ENCODE data around the gene EXOSC6. TPM values are rescaled to one million over a fixed set of nuclear protein-coding genes. Genes with fewer than 3 reads are reported as not detected.

The EXOSC6 gene
- total RNA-seq, 1 experiment from 2014 or later = 41.6 TPM

DNA sequence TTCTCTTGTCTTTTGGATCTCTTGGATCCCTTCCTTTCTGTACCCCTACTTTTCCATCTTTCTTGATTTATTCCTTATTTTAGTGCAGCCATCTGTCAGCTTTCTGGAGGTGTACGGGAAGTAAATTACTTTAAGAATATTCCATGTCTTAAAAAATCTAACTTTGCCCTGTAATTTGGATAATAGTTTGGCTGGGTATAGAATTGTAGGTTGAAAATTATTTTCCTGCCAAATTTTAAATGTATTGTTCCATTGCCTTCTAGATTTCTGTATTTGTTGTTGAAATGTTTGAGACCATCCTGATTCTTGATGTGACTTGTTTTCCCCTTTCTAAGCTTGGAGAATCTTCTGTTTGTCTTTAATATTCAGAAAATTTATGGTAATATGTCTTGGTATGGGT lies 49.4 kb upstream of the EXOSC6 start:
- H3K4me1 ChIP-seq (ENCODE audit: insufficient read depth, low read length) = peaks cover 3% of the 10 kb centered on the region; the same call in 1 of the 2 replicates

More for the DNA sequence above, 49.4 kb upstream of the EXOSC6 start:
- H3K23me2 ChIP-seq (ENCODE audit: insufficient read length, low read depth, low read length, poor library complexity, severe bottlenecking) = peaks cover 5% of the 10 kb centered on the region
- no peak overlapping the region for H2AFZ ChIP-seq (ENCODE audit: low read length)
- no peak overlapping the region for H4K91ac ChIP-seq (ENCODE audit: insufficient read length, low read depth, low read length)
- no peak overlapping the region for H3K4me2 ChIP-seq (ENCODE audit: insufficient read depth, insufficient read length, low read length)
- whole genome bisulfite sequencing (ENCODE audit: extremely low coverage, insufficient read length, low lambda C conversion rate) = no CpG with 5 or more reads among the region's 1 CpG
- H3K27me3 ChIP-seq (ENCODE audit: insufficient read depth, low read length) = no peaks in the 10 kb centered on the region
- peaks cover 8% of the 10 kb centered on the region; the same call in 1 of the 2 replicates for H3K79me2 ChIP-seq (ENCODE audit: insufficient read depth, low read length)
- no peak overlapping the region for H2BK20ac ChIP-seq (ENCODE audit: low read depth, low read length, poor library complexity, severe bottlenecking)
- Mint-ChIP-seq H3K4me1 (peaks cover 6 to 17% of the 10 kb centered on the region in 2 experiments; a peak in 3 of 4 replicates), H3K27me3 (ENCODE audit: low read depth) (no peaks in the 10 kb centered on the region), H3K9me3 (peaks cover 0 to 2% of the 10 kb centered on the region in 2 experiments; a peak in 3 of 5 replicates), H3K36me3 (ENCODE audit: insufficient read depth in 1 of 3, low read depth in 3 of 3) (peaks cover 13 to 21% (median 20%) of the 10 kb centered on the region in 3 experiments), H3K27ac (no peak overlapping the region), H3K4me3 (peak overlapping the region in 1 of 2 experiments; percentile 96; a peak in 2 of 5 replicates)
- H3K23ac ChIP-seq (ENCODE audit: insufficient read length, low read depth, low read length) = no peak overlapping the region
- H3T11ph ChIP-seq (ENCODE audit: low read length) = no peak overlapping the region
- no peak overlapping the region for H3K9ac ChIP-seq (ENCODE audit: extremely low read depth, insufficient read length, low read length)
- H4K5ac ChIP-seq (ENCODE audit: insufficient read length, low read depth, low read length) = no peak overlapping the region
- TF ChIP-seq, protein P1, sequence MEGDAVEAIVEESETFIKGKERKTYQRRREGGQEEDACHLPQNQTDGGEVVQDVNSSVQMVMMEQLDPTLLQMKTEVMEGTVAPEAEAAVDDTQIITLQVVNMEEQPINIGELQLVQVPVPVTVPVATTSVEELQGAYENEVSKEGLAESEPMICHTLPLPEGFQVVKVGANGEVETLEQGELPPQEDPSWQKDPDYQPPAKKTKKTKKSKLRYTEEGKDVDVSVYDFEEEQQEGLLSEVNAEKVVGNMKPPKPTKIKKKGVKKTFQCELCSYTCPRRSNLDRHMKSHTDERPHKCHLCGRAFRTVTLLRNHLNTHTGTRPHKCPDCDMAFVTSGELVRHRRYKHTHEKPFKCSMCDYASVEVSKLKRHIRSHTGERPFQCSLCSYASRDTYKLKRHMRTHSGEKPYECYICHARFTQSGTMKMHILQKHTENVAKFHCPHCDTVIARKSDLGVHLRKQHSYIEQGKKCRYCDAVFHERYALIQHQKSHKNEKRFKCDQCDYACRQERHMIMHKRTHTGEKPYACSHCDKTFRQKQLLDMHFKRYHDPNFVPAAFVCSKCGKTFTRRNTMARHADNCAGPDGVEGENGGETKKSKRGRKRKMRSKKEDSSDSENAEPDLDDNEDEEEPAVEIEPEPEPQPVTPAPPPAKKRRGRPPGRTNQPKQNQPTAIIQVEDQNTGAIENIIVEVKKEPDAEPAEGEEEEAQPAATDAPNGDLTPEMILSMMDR (conservative IDR thresholded peaks at IDR 0.05) = no peak
- no peak overlapping the region for H2BK120ac ChIP-seq (ENCODE audit: low read depth, low read length, poor library complexity, severe bottlenecking)
- H3K18ac ChIP-seq (ENCODE audit: insufficient read length, low read depth, low read length) = no peak overlapping the region
- H3K79me1 ChIP-seq (ENCODE audit: insufficient read depth, low read depth, low read length, poor library complexity, severe bottlenecking) = peaks cover 4% of the 10 kb centered on the region
- no peak overlapping the region for H3K14ac ChIP-seq (ENCODE audit: insufficient read depth, low read length)
- no peak overlapping the region for H3K56ac ChIP-seq (ENCODE audit: insufficient read length, low read depth, low read length)
- H3K4ac ChIP-seq (ENCODE audit: low read depth, low read length) = no peak overlapping the region
- no peaks in the 10 kb centered on the region for H3K9me3 ChIP-seq (ENCODE audit: control insufficient read depth, low read depth, low read length)
- no peak for DNase-seq
- H4K20me1 ChIP-seq (ENCODE audit: control insufficient read depth, insufficient read depth, insufficient read length) = no peaks in the 10 kb centered on the region
- H3K27ac ChIP-seq (ENCODE audit: insufficient read length, low read depth, low read length) = no peak overlapping the region
- H2AK5ac ChIP-seq (ENCODE audit: insufficient read length, low read length) = no peak overlapping the region
- no peak overlapping the region for H2BK12ac ChIP-seq (ENCODE audit: insufficient read length, low read depth, low read length)
- H2BK15ac ChIP-seq (ENCODE audit: low read depth, low read length) = no peak overlapping the region
- H2BK5ac ChIP-seq (ENCODE audit: insufficient read length, low read length) = no peak overlapping the region
- no peak overlapping the region for H4K8ac ChIP-seq (replicated peaks; ENCODE audit: insufficient read length, low read depth, low read length)
